Stimulated activated naive CD4-positive, alpha-beta T cell treated with Interleukin-2 at 50 U/mL for 16 hours (primary cell): Measurements from ENCODE around the gene BAG3.

ENCODE experiments used
- DNase-seq: peaks from one replicate; lab custom pipeline; 2025; lab: John Stamatoyannopoulos, UW

The BAG3 gene

DNA sequence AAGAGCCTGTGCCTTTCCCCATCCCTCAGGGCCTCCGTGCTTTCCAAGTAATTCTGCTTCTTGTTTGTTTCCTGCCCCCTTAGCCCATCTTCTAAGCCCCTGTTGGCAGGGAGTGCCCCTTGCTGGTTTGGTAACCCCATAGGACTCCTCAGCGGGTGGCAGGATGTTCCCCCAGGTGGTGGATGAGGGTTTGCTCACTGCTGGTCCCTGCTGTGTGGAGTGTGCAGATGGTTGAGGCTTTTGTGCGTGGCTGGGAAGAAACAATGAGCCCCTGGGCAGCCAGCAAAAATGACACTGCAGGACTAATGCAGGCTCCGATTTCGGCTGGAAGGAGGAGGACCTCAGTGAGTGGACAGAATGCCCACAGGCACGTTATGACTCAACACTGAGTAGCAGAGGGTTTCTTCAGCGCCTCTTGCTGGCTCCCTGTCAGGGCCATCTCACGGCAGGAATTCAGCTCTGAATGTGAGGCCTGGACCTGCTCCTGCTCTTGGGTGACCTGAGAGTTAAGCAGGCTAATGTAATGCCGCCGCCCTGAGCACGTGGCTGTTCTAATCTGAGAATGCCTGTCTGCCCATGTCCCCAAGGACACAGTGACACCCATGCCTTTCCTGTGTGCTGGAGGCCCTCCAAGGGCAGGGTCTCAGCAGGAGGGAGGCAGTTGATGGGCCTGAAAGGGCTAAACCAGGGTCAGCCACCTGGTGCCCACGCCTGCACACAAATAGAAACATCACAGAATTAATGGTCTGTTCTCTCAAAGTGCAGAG is 16.6 kb downstream of the BAG3 start:
- no peak for DNase-seq

DNA sequence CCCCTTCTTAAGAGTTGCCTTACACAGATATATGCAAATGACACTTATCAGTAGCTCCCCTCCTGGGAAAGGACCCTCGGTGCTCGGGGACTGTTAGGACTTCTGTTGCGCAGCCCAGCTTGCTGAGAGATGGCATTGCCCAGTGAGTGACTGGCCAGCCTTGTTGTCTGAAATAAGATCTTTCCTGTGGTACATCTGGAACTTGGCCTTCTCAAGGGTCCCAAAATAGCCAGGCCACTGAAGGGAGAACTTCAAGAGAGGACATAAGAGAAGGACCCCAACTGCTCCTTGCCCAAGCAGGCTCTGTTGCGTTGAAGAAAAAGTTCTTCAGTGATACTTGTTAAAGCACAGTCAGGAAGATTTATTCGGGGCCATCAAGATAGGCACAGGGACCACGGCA is 17.3 kb downstream of the BAG3 start:
- DNase-seq: no peak

DNA sequence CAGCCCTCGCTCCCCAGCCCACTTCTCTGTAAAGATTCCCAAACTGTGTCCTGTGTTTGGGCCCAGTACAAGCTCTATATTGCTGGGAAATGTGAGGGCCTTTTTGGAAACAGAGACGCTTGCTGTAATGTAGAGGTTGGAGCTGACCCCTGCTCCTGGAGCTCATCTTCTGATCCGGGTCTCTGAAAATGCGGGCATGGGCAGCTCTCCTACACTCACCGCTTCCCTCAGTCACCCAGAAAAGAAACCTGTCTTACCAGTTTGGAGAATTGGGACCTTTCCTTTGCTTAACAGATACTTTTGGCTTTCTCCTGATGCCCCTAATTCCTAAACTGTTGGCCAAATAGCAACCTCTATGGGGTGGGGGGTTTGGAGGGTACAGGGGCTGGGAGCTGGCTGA is 18.2 kb downstream of the BAG3 start:
- DNase-seq: no peak

DNA sequence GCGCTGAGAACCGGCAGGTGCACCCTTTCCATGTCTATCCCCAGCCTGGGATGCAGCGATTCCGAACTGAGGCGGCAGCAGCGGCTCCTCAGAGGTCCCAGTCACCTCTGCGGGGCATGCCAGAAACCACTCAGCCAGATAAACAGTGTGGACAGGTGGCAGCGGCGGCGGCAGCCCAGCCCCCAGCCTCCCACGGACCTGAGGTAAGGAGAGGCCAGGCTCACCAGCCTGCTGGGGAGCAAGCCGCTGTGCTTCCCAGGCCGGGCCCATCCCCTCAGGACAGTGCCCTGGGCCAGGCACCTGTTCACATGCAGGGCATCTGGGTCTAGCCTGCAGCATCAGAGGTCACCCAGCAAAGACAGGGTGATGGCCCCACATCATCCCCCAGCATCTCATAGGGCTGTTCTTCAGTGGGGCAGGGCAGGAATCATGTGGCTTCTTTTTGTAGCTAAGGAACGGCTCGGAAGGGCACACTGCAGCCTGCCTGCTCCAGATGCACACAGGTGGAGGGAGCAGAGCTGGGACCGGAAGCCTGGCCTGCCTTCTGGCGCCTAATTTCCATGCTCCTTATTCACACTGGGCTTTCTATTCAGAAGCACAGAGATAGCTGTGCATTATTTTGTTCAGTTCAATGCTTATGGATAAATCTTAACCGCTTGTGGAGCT is 18.9 kb downstream of the BAG3 start:
- DNase-seq: no peak

DNA sequence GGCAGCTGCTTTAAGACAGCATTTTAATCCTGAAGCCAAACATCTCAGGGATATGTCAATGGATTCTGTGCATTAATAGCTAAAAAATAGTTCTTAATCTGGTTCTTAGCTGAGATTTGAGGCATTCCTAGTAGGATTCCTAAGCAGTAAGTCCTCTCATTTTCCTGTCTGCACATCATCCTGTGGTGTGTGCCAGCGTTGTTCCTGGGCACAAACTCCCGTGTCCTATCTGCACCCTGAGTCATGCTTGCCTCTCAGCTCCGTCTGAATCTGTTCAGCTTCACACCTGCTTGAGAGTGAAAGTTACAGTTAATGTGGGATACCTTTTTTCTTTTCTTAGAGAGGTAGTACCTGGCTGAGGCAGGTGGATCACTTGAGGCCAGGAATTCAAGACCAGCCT is 19.5 kb downstream of the BAG3 start:
- DNase-seq: no peak

DNA sequence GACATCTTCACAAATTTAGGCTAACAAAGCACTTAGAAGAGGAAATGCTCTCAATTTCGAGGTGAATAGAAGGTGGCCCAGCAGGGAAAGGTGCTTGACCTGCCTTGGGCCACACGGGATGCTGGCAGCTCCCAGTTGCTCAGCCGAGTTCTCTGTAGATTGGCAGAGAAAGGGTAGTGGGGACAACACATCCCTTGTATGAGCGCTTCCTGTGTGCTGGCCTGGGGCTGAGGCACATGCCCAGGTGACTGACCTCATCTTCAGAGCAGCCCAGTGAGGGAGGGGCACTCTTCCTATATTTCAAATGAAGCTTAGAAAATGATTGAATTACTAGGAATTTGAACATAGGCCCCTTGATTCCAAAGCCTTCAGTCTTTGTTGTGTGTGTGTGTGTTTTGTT is 20.2 kb downstream of the BAG3 start:
- DNase-seq: no peak

DNA sequence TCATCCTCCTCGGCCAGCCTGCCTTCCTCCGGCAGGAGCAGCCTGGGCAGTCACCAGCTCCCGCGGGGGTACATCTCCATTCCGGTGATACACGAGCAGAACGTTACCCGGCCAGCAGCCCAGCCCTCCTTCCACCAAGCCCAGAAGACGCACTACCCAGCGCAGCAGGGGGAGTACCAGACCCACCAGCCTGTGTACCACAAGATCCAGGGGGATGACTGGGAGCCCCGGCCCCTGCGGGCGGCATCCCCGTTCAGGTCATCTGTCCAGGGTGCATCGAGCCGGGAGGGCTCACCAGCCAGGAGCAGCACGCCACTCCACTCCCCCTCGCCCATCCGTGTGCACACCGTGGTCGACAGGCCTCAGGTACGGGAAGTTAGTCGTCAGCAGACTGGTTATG is 21.1 kb downstream of the BAG3 start:
- no peak for DNase-seq

DNA sequence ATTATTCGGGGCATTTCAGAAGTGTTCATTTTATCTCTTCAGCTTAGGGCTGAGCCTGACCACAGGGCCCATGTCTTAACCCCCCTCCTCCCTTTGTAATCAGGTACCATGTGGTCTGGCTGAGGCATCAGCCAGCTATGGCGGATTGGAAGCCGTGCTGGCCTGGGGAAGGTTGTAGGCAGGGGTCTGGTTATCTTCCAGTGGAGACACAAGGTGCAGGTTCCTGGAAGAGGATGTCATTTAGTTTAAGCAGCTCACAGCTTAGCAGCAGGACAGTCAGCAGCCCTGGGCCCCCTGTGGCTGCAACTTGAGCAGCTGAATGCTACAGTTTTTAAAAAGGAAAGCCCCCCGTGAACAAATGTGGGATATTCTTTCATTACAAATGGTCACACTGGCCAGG is 22.1 kb downstream of the BAG3 start:
- DNase-seq: no peak

DNA sequence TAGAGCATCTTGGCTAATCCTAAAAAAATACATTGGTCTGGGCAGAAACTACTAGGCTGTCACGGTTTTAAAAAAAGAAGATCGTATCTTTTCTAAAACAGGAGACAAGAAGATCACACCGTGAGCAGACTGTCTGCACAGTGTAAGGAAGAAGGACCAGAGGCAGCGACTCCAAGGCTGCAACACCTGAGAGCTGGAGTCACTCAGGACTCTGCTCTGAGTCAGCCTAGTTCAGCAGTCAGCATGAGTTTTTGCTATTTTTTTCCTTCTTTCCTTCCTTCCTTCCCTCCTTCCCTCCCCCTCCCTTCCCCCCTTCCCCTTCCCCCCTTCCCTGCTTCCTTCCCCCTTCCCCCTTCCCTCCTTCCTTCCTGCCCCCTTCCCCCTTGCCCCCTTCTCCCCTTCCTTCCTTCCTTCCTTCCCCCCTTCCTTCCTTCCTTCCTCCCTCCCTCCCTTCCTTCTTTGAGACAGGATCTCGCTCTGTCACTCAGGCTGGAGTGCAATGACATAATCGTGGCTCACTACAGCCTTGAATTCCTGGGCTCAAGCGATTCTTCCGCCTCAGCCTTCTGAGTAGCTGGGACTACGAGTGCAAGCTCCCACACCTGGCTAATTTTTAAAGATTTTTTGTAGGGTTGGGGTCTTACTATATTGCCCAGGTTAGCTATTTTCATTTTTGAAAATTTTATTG is 24.4 kb downstream of the BAG3 start:
- DNase-seq: no peak

DNA sequence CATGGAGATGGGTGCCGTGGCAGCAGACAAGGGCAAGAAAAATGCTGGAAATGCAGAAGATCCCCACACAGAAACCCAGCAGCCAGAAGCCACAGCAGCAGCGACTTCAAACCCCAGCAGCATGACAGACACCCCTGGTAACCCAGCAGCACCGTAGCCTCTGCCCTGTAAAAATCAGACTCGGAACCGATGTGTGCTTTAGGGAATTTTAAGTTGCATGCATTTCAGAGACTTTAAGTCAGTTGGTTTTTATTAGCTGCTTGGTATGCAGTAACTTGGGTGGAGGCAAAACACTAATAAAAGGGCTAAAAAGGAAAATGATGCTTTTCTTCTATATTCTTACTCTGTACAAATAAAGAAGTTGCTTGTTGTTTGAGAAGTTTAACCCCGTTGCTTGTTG is 25.9 kb downstream of the BAG3 start:
- DNase-seq: no peak

DNA sequence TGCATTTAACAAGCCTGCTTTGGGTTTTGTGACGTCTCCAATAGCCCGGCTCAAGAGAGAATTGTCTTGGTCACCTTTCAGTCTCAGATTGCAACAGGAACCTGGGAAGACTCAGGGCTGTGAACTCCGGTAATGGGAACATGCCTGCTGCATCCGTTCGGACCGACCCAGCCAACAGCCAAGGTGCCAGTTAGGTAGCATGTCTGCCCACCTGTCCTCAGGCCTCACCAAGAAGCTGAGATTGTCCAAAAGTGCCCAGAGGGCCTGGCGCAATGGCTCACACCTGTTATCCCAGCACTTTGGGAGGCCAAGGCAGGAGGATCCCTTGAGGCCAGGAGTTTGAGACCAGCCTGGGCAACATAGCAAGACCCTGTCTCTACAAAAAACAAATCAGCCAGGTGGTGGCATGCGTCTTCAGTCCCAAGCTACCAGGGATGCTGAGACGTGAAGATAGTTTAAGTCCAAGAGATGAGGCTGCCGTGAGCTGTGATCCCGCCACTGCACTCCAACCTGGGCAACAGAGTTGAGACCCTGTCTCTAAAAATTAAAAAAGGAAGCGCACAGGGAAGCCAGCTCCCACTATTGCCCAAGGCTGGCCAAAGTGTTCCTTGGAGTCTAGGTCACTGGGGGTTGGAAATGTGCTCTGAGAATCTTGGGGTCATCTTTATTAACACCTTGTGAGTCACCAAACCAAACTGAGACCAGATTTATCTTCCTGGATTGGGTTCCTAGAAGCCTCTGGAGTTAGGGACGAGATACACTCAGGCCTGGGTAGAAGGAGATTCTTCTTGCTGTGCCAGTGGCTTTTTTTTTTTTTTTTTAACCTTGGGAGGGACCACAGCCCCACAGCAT is 26.9 kb downstream of the BAG3 start:
- no peak for DNase-seq

DNA sequence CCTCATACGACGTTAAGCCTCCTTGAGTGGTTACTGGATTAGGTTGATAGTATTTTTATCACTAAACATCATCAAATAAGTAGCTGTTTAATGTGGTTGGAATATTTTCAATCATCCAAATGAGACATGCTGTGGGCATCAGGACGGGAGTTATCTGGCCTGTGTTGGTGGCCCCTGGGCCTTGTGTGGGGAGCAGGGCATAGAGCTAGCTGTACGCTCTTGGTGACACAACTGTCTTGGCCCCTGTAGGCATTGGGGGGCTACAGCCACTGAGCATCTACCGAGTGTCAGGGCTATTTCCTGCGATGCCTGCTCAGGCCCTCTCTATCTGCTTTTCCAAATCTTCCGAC is 28.3 kb downstream of the BAG3 start:
- DNase-seq: no peak

DNA sequence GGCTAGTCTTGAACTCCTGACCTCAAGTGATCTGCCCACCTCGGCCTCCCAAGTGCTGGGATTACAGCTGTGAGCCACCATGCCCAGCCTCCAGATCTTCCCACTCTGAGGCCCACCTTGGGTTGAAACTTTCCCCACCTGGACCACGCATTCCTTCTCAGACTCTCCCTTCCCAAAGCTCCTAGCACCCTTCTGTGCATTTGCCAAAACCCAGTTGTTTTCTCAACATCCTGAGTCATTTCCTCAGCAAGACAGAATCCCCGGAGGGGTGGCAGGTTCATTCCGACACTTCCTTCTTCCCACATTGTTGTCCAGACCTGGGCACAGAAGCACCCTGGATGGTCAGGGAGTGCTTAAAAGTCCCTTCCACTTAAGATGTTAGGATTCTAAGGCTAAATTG is 28.9 kb downstream of the BAG3 start:
- no peak for DNase-seq

DNA sequence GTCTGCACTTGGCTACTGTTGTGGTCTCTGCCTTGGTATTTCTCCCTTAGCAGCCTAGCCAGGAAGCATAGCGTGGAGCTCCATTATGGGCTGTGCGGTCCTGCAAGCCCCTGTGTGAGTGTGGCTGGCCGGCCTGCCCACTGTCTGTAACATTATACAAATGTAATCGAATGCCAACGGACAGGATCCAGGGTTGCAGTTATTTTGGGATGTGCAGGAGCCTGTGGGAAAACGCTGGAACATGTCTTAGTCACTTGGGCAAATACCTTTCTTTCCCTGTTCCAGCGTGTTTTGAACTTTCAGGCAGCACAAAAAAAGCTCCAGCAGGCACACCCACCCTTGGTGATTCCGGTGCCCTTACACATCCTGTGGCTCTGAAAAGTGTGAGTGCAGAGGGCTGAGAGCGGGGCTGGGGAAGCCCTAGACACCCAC is 29.5 kb downstream of the BAG3 start:
- no peak for DNase-seq

DNA sequence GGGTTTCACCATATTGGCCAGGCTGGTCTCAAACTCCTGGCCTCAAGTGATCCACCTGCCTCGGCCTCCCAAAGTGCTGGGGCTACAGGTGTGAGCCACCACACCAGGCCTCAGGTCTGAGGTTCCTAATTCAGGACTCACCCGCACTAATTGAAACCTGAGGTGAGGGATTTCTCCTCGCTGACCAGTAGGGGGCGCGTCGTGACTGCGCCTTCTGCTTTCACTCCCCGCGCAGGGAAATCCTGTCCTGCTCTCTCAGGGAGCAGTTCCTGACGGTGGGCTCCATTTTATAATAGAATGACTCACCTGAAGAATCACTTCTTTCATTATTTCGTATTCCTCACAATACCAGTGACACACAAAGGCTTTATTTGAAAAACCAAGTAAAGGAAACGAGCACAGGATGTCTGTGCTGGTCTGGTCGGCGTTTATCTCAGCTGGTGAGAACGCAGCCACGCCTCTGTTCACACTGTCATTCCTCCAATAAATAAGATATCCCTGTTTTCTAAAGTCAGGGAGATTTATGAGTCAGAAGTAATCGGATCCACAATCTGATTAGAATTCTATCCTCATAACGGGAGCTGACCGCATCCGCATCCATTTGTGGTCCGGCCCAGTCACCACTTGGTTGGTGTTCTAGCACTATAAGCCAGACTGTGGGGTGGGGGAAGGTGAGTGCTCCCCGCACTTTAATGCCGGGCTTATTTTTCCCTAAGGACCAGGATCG is 35.4 kb downstream of the BAG3 start:
- peak; percentile 82 for DNase-seq

DNA sequence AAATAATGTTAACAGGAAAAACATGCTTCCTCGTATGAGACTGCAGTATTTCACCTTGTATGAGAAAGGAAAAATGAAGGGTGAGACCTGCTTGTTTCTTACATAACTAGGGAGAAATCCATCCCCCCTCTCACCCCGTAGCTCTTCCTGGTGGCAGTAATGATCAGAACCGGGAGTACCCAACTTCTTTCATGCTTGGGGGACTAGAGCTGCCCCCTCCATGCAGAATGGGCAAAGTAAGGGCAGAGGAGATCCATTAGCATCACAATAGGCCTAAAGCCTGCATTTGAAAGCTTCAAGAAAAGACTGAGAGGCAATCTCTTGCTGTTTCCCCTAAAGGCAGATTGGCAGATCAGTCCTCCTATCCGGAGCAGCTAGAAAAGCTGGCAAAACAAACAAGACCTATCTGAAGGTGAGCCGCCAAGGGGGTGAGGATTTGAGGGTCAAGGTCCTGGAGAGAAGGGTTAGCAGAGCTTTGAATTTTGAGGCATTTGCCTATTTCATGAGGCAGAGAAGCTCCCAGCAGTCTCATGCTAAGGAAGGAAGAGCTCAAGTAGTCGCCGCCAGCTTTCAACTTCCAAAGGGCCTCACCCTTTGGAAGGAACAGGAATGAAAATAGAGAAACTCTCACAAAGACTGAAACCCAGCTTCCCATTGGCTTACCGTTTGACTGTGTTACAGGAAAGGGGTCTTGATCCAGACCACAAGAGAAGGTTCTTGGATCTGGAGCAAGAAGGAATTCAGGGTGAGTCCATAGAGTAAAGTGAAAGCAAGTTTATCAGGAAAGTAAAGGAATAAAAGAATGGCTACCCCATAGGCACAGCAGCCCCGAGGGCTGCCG is 36.2 kb downstream of the BAG3 start:
- no peak for DNase-seq

DNA sequence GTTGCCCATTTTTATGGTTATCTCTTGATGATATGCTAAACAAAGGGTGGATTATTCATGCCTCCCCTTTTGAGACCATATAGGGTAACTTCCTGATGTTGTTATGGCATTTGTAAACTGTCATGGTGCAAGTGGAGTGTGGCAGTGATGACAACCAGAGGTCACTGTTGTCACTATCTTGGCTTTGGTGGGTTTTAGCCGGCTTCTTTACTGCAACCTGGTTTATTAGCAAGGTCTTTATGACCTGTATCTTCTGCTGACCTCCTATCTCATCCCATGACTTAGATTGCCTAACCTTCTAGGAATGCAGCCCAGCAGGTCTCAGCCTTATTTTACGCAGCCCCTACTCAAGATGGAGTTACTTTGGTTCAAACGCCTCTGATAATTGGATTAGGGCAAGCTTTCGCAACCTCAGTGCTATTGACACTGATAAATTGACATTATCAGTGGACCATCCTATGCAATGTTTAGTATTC is 36.9 kb downstream of the BAG3 start:
- DNase-seq: no peak

DNA sequence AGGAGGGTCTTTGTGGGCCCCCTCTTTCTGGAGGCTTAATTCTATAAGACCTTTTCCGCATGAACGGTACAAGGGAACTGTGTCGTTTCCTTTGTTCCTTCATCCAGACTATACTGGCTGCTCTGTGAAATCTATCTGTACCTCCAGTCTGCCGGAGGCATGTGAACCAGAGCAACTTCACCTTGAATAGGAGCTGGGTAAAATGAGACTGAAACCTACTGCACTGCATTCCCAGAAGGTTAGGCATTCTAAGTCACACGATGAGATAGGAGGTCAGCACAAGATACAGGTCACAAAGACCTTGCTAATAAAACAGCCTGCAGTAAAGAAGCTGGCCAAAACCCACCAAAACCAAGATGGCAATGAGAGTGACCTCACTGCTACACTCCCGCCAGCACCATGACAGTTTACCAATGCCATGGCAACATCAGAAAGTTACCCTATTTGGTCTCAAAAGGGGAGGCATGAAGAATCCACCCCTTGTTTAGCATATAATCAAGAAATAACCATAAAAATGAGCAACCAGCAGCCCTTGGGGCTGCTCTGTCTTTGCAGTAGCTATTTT is 37.9 kb downstream of the BAG3 start:
- DNase-seq: no peak

DNA sequence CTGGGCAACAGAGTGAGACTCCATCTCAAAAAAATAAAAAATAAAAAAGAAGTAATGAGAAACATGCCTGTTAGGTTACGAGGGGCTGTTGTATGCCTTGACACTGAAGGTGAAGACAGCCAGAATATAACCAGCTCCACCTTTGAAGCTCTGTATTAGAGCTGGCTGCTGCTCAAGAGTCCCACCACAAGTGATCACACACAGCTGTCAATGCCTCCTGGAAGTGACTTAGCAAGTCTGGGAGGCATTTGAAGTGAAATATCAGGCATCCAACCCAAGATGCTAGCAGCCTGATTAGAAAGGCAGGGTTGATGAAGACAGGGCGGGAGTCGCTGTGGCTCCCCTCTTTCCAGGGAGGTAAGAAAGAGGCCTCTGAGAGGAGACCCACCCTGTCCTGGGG is 40.5 kb downstream of the BAG3 start:
- no peak for DNase-seq

DNA sequence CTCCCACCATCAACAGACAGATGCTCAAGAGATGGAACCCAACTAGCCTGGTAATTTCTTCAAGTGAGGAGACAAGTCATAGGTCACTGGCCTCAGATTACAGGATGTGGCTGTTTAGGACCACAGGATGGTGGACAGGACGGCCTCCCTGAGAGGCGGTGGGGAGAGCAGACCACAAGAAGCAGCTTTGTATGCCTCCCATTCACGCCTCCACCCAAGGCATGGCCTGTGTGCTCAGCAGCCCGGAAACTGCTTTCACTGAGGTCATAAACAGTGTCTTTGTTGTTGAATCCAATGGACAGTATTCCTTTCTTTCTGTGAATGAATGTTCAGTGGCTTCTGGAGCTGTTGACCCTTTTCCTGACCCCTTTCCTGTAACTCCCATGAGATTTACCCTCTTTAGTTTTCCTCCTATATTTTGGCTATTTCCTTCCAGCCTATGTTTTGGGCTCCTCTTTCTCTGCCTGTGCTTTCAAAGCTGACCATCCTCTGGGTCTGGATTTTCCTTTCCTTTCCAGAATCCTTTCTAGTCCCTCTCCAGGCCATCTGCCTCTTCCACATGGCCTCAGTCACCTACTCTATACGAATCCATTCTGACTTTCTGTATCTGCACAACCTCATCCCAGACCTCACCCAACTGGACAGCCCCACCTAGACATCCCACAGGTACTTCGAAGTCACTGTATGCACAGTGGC is 42.2 kb downstream of the BAG3 start:
- no peak for DNase-seq
